Body of pancreas (tissue), 4 donors: Measurements from ENCODE around the gene TMED5. TPM values are rescaled to one million over a fixed set of nuclear protein-coding genes. Genes with fewer than 3 reads are reported as not detected.

Experiments
- ATAC-seq: fragments of 150-250 bp; one replicate; pipeline ENCODE4 v1.9.1; 2016
- DNase-seq, 4 donors: peaks; one replicate each; pipeline ENCODE4 v3.0.0-alpha.2; 2019
- H3K27ac ChIP-seq, 4 donors: fragments of 200-600 bp; sonication (generic); 1 replicate in 3 of 4; 2 replicates in 1 of 4; pipeline versions ENCODE4 v1.5.1 to v1.6.1; 2016 to 2019; ENCODE audit warnings: mild to moderate bottlenecking in 1 of 4, mixed read lengths in 1 of 4, moderate library complexity in 1 of 4
- H3K27me3 ChIP-seq, 2 donors: fragments of 200-600 bp; sonication (generic); one replicate each; pipeline ENCODE4 v1.6.0; 2016; ENCODE audit warnings: mild to moderate bottlenecking in 1 of 2
- H3K36me3 ChIP-seq, 2 donors: fragments of 200-600 bp; sonication (generic); replicated peaks in 1 of 2; 2 replicates each; pipeline ENCODE4 v1.5.1; 2016; ENCODE audit warnings: low read depth in 2 of 2; ENCODE audit not compliant: insufficient read depth in 1 of 2
- H3K4me1 ChIP-seq: fragments of 200-600 bp; sonication (generic); one replicate; pipeline ENCODE4 v1.6.0; 2016
- H3K4me3 ChIP-seq, 2 donors: fragments of 200-600 bp; sonication (generic); 1 replicate in 1 of 2; 2 replicates in 1 of 2; pipeline ENCODE4 v1.5.1; 2016 to 2019
- H3K9me3 ChIP-seq, 3 donors: fragments of 200-600 bp; sonication (generic); 1 replicate in 2 of 3; 2 replicates in 1 of 3; pipeline ENCODE4 v1.5.1; 2016
- CTCF ChIP-seq, 7 experiments: fragments of 450-650 bp in 4 of 7; fragments of 200-600 bp in 3 of 7; sonication (generic) in 3 of 7; IDR thresholded peaks; one replicate each; pipeline ENCODE4 v1.5.1; 2016 to 2019; ENCODE audit warnings: antibody characterized with exemption in 7 of 7
- POLR2A ChIP-seq, 3 donors: fragments of 450-650 bp; IDR thresholded peaks; one replicate each; pipeline ENCODE4 v1.6.1; 2016; ENCODE audit warnings: antibody characterized with exemption in 3 of 3, mild to moderate bottlenecking in 2 of 3
- WGBS, 2 donors: methylation state at CpG; one replicate each; pipeline ENCODE4 v1.1.5; 2017; 5-methylcytosine and 5-hydroxymethylcytosine counted together
- intact Hi-C: fragments of 100-400 bp; cut with DNase I; formaldehyde crosslinking; loops from one replicate; pipeline ENCODE4 v1.15.1; 2023
- total RNA-seq, 2 donors: library from RNA; depleted of rRNA; stranded (reverse); fragments of >200 nt; gene quantifications; one replicate each; pipeline ENCODE4 v1.1.0, GENCODE V29; 2016

Gene TMED5
- total RNA-seq, 2 donors from 2014 or later, result 31.1 to 31.3 TPM

- no peak overlapping the region for H3K4me3 ChIP-seq
- ATAC-seq, result no peak
- no peaks in the 10 kb centered on the region for H3K27me3 ChIP-seq
- peaks cover 6% of the 10 kb centered on the region for H3K4me1 ChIP-seq
- intact Hi-C loops, result no loop called here
- H3K9me3 ChIP-seq, result no peaks in the 10 kb centered on the region
- no peak for DNase-seq
- WGBS, 2 donors, result 94 to 100% methylated on average over 1 of the region's 1 CpG
- H3K27ac ChIP-seq, result no peak overlapping the region
- no peak for TF ChIP-seq CTCF (IDR thresholded peaks at IDR 0.05)
- TF ChIP-seq POLR2A (IDR thresholded peaks at IDR 0.05), result no peak
- peaks cover 0 to 7% of the 10 kb centered on the region in 2 donors for H3K36me3 ChIP-seq
These were observed 40.1 kb downstream of the TMED5 start for GRCh38 chr1:93140106-93140505.

GRCh38 chr1:93137604-93138292 lies 42.5 kb downstream of the TMED5 start:
- no peak for TF ChIP-seq CTCF (IDR thresholded peaks at IDR 0.05)
- TF ChIP-seq POLR2A (IDR thresholded peaks at IDR 0.05), result no peak
- 37 to 48% methylated on average over 3 of the region's 3 CpGs for WGBS, 2 donors
- H3K4me3 ChIP-seq, result no peak overlapping the region
- H3K27me3 ChIP-seq, result no peaks in the 10 kb centered on the region
- peaks cover 6% of the 10 kb centered on the region for H3K4me1 ChIP-seq
- ATAC-seq, result no peak
- peaks cover 0 to 7% of the 10 kb centered on the region in 2 donors for H3K36me3 ChIP-seq
- intact Hi-C loops, result no loop called here
- no peak for DNase-seq
- no peaks in the 10 kb centered on the region for H3K9me3 ChIP-seq
- H3K27ac ChIP-seq, result no peak overlapping the region

GRCh38 chr1:93136445-93136844 lies 43.8 kb downstream of the TMED5 start:
- 92 to 96% methylated on average over 5 of the region's 5 CpGs for WGBS, 2 donors
- Histone ChIP-seq H3K36me3 (peaks cover 0 to 7% of the 10 kb centered on the region in 2 donors), H3K27ac (no peak overlapping the region), H3K4me3 (no peak overlapping the region), H3K4me1 (peaks cover 6% of the 10 kb centered on the region), H3K27me3 (no peaks in the 10 kb centered on the region), H3K9me3 (no peaks in the 10 kb centered on the region)
- ATAC-seq (no peak), DNase-seq (no peak)
- TF ChIP-seq POLR2A (IDR thresholded peaks at IDR 0.05) (no peak), CTCF (IDR thresholded peaks at IDR 0.05) (no peak)
- intact Hi-C loops, result no loop called here

- Histone ChIP-seq H3K9me3 (no peaks in the 10 kb centered on the region), H3K27me3 (no peaks in the 10 kb centered on the region), H3K27ac (no peak overlapping the region), H3K36me3 (peaks cover 0 to 2% of the 10 kb centered on the region in 2 donors), H3K4me3 (no peak overlapping the region), H3K4me1 (peaks cover 19% of the 10 kb centered on the region)
- no peak for ATAC-seq
- no peak for DNase-seq
- intact Hi-C loops, result no loop called here
- TF ChIP-seq CTCF (IDR thresholded peaks at IDR 0.05) (no peak), POLR2A (IDR thresholded peaks at IDR 0.05) (no peak)
These were observed 47.6 kb downstream of the TMED5 start for GRCh38 chr1:93132638-93133037.

- H3K36me3 ChIP-seq, result no peaks in the 10 kb centered on the region
- no peak overlapping the region for H3K4me3 ChIP-seq
- DNase-seq, result no peak
- intact Hi-C loops, result no loop called here
- no peaks in the 10 kb centered on the region for H3K9me3 ChIP-seq
- H3K27me3 ChIP-seq, result no peaks in the 10 kb centered on the region
- H3K27ac ChIP-seq, result no peak overlapping the region
- peak; percentile 42 for ATAC-seq
- TF ChIP-seq POLR2A (IDR thresholded peaks at IDR 0.05) (no peak), CTCF (IDR thresholded peaks at IDR 0.05) (no peak)
- peaks cover 16% of the 10 kb centered on the region for H3K4me1 ChIP-seq
These were observed 50.6 kb downstream of the TMED5 start for GRCh38 chr1:93129507-93130099.
